ENCODE data around the gene LYRM1.

- TF ChIP-seq CTCF (IDR thresholded peaks at IDR 0.05; ENCODE audit: insufficient read depth, low read depth, low read length) = no peak
- no peak for TF ChIP-seq EZH2 (IDR thresholded peaks at IDR 0.05; ENCODE audit: insufficient read depth, low read length)
Measured at GRCh38 chr16:20931066-20931600, 30.6 kb downstream of the LYRM1 start.
